ENCODE data around the gene IP6K1. TPM values are rescaled to one million over a fixed set of nuclear protein-coding genes. Genes with fewer than 3 reads are reported as not detected.
A peak's percentile ranks its signal among the peaks of the same experiment; 100 is the strongest.

The IP6K1 gene
- total RNA-seq, 1 donor from 2014 or later: 46.4 TPM

DNA sequence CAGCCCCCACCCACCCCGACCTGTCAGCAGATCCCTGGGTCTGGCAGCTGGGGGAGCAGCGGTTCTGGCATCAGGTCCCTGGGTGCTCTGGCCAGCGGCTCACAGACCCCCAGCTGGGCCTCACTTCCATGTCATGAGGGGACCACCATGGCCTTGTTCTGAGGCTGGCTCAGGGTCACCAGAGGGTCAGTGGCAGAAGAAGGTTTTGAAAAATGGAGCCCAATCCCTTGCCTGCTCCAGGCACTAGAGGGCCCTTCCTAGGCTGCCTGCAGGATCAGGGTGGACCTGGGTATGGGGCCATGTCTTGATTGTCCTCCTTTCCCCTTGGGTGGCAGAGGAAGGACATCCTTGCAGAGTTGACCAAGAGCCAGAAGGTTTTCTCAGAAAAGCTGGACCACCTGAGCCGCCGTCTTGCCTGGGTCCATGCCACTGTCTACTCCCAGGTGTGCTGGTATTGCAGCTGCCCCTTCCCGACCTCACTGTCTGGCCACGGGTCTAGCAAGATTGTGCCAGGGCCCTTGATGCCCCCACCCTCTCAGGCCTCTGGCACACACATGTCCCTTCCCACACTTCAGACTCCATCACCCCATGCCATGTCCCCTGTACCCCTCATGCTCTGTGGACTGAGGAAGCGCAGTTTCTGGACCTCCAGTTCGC is 79.8 kb downstream of the IP6K1 start:
- no peak for DNase-seq (ENCODE audit: low spot score in 2 of 2, unreplicated experiment in 2 of 2)
- Mint-ChIP-seq H3K36me3 (peaks cover 7% of the 10 kb centered on the region), H3K4me1 (no peaks in the 10 kb centered on the region), H3K9me3 (no peaks in the 10 kb centered on the region), H3K27me3 (ENCODE audit: low read depth) (no peaks in the 10 kb centered on the region), H3K4me3 (no peak overlapping the region), H3K27ac (no peak overlapping the region)
- TF ChIP-seq, protein P1, sequence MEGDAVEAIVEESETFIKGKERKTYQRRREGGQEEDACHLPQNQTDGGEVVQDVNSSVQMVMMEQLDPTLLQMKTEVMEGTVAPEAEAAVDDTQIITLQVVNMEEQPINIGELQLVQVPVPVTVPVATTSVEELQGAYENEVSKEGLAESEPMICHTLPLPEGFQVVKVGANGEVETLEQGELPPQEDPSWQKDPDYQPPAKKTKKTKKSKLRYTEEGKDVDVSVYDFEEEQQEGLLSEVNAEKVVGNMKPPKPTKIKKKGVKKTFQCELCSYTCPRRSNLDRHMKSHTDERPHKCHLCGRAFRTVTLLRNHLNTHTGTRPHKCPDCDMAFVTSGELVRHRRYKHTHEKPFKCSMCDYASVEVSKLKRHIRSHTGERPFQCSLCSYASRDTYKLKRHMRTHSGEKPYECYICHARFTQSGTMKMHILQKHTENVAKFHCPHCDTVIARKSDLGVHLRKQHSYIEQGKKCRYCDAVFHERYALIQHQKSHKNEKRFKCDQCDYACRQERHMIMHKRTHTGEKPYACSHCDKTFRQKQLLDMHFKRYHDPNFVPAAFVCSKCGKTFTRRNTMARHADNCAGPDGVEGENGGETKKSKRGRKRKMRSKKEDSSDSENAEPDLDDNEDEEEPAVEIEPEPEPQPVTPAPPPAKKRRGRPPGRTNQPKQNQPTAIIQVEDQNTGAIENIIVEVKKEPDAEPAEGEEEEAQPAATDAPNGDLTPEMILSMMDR (IDR thresholded peaks at IDR 0.05; ENCODE audit: unreplicated experiment): no peak

DNA sequence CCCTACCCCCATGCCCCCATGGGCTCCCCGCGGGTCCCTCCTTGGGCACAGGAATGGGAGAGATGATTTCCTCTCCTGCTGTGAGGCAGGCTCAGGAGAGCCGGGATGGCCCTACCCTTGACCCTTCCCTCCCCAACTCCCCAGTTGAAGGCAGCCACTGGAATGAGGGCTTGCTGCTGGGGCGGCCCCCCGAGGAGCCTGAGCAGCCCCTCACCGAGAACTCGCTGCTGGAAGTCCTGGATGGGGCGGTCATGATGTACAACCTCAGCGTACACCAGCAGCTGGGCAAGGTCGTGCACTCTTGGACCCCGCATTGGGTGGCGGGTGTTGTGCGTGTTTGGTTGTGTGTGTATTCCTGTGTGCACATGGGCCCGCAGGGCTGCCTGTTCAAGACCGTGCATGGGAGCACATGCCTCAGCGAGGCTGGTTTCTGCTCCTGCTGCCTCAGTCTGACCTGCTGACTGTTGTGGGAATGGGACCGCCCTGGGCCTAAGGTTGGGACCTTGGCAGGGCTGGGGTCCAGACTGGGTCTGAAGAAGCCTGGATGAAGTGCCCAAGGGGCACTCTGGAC is 80.9 kb downstream of the IP6K1 start:
- TF ChIP-seq, protein P1 (IDR thresholded peaks at IDR 0.05; ENCODE audit: unreplicated experiment): no peak
- H3K27me3 Mint-ChIP-seq (ENCODE audit: low read depth): no peaks in the 10 kb centered on the region
- H3K9me3 Mint-ChIP-seq: no peaks in the 10 kb centered on the region
- H3K4me3 Mint-ChIP-seq: no peak overlapping the region
- H3K4me1 Mint-ChIP-seq: no peaks in the 10 kb centered on the region
- no peak overlapping the region for H3K27ac Mint-ChIP-seq
- peaks cover 7% of the 10 kb centered on the region for H3K36me3 Mint-ChIP-seq
- no peak for DNase-seq (ENCODE audit: low spot score in 2 of 2, unreplicated experiment in 2 of 2)

DNA sequence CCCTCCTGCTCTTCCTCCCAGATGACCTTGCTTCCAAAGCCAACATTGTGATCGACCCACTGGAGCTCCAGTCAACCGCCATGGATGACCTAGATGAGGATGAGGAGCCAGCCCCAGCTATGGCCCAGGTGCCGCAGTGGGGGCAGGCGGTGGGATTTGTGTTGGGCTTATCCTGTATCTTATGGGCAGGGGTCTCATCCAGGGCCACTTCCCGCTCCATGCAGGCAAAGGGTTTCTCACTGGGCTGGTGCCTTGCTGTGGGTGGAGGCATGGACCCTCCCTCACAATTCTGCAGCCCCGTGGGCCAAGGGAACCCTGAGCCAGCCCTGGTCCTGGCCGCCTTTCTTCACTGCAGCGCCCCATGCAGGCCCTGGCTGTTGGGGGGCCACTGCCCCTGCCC is 81.7 kb downstream of the IP6K1 start:
- no peak overlapping the region for H3K4me3 Mint-ChIP-seq
- no peaks in the 10 kb centered on the region for H3K27me3 Mint-ChIP-seq (ENCODE audit: low read depth)
- H3K27ac Mint-ChIP-seq: no peak overlapping the region

DNA sequence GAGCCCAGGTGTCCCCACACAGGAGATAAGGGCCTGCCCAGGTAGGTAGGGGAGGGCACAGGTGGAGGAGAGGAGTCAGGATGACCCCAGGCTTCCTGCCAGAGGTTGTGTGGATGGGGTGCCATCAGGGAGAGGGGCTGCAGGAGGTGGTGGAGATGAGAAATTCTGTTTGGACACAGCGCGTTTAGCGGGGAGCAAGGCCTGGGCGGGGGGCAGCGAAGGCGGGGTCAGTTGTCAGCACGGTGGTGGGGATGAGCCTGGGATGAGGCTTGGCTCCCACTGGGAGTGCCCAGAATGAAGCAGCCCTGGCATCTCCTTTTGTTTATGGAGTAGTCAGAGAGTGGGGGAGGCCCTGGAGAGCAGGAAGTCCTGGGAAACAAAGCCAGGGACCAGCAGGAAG is 82.4 kb downstream of the IP6K1 start:
- TF ChIP-seq, protein P1 (IDR thresholded peaks at IDR 0.05; ENCODE audit: unreplicated experiment): no peak
- H3K4me3 Mint-ChIP-seq: no peak overlapping the region
- H3K4me1 Mint-ChIP-seq: no peaks in the 10 kb centered on the region
- no peaks in the 10 kb centered on the region for H3K9me3 Mint-ChIP-seq
- peaks cover 7% of the 10 kb centered on the region for H3K36me3 Mint-ChIP-seq
- no peak for DNase-seq (ENCODE audit: low spot score in 2 of 2, unreplicated experiment in 2 of 2)
- no peaks in the 10 kb centered on the region for H3K27me3 Mint-ChIP-seq (ENCODE audit: low read depth)
- H3K27ac Mint-ChIP-seq: no peak overlapping the region

More for the DNA sequence above, 81.7 kb downstream of the IP6K1 start:
- Mint-ChIP-seq H3K4me1 (no peaks in the 10 kb centered on the region), H3K9me3 (no peaks in the 10 kb centered on the region), H3K36me3 (peaks cover 7% of the 10 kb centered on the region)
- DNase-seq (ENCODE audit: low spot score in 2 of 2, unreplicated experiment in 2 of 2): no peak
- TF ChIP-seq, protein P1 (IDR thresholded peaks at IDR 0.05; ENCODE audit: unreplicated experiment): no peak

DNA sequence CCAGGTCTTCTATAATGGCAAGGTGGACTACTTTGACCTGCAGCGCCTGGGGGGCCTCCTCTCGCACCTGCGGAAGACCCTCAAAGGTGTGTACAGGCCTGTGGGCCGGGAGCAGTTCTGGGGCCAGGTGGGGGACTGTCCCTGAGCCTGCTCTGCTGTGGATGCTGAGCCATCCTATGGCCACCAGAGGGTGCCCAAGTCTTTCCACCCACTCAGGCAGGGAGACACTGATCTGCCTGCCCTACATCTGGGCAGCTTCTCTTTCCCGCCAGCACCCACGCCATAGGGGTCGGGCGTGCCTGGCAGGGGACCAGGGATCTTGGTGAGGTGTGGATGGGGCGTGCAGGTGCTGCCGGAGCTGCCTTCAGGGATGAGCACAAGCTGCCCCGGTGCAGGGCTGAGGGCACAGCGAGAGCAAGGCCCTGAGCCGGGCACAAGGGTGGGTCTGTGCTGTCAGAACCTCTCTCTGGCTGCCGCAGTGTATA is 82.9 kb downstream of the IP6K1 start:
- Mint-ChIP-seq H3K36me3 (peaks cover 6% of the 10 kb centered on the region), H3K4me3 (no peak overlapping the region), H3K27me3 (ENCODE audit: low read depth) (no peaks in the 10 kb centered on the region), H3K4me1 (no peaks in the 10 kb centered on the region), H3K27ac (no peak overlapping the region), H3K9me3 (no peaks in the 10 kb centered on the region)
- DNase-seq (ENCODE audit: low spot score in 2 of 2, unreplicated experiment in 2 of 2): peak in 1 of 2 experiments; percentile 63
- TF ChIP-seq, protein P1 (IDR thresholded peaks at IDR 0.05; ENCODE audit: unreplicated experiment): peak; percentile 70

All from mesothelial cell of epicardium (in vitro differentiated cells).